A204.1 (cell line): ENCODE data around the gene TRIOBP.

Experiments
- FAIRE-seq: peaks from 2 replicates; lab custom pipeline; 2012; peaks lifted over from hg19 to GRCh38; lab: Jason Lieb, UNC

TRIOBP gene

DNA sequence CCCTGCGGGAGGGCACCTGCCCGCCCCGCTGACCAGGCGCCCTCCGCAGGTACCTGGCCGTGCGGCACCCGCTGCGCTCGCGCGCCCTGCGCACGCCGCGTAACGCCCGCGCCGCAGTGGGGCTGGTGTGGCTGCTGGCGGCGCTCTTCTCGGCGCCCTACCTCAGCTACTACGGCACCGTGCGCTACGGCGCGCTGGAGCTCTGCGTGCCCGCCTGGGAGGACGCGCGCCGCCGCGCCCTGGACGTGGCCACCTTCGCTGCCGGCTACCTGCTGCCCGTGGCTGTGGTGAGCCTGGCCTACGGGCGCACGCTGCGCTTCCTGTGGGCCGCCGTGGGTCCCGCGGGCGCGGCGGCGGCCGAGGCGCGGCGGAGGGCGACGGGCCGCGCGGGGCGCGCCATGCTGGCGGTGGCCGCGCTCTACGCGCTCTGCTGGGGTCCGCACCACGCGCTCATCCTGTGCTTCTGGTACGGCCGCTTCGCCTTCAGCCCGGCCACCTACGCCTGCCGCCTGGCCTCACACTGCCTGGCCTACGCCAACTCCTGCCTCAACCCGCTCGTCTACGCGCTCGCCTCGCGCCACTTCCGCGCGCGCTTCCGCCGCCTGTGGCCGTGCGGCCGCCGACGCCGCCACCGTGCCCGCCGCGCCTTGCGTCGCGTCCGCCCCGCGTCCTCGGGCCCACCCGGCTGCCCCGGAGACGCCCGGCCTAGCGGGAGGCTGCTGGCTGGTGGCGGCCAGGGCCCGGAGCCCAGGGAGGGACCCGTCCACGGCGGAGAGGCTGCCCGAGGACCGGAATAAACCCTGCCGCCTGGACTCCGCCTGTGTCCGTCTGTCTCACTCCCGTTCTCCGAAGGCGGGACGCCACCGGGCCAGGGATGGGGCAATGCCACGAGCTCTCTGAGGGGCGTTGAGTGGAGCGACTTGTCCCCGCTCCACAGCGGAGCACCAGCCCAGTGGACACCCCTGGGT is 128.1 kb downstream of the TRIOBP start:
- no peak for FAIRE-seq
